Endothelial cell of umbilical vein (primary cell): Measurements from ENCODE around the gene ZP1.

Experiments used
- EZH2 ChIP-seq: IDR thresholded peaks from 2 replicates; pipeline ENCODE4 v1.6.1; 2012; ENCODE audit warnings: borderline replicate concordance, low read depth, mild to moderate bottlenecking, moderate library complexity, low read length, inconsistent platforms; ENCODE audit not compliant: severe bottlenecking
- GATA2 ChIP-seq: IDR thresholded peaks from 2 replicates; pipeline ENCODE4 v1.7.0; 2011; ENCODE audit warnings: low read depth, mild to moderate bottlenecking, moderate library complexity, mixed read lengths, low read length; ENCODE audit not compliant: insufficient read length, insufficient read depth
- JUN ChIP-seq: IDR thresholded peaks from 2 replicates; pipeline ENCODE4 v1.6.1; 2011; ENCODE audit warnings: borderline replicate concordance, low read depth; ENCODE audit not compliant: insufficient read length, insufficient read depth
- MYC ChIP-seq: IDR thresholded peaks from one replicate; pipeline ENCODE4 v1.6.1; 2011; ENCODE audit warnings: mild to moderate bottlenecking, low read depth, low read length
- POLR2A ChIP-seq: IDR thresholded peaks from 2 replicates; pipeline ENCODE4 v1.6.1; 2012; ENCODE audit warnings: low read depth, mild to moderate bottlenecking, control low read depth, low read length
- POLR2AphosphoS5 ChIP-seq: IDR thresholded peaks from 2 replicates; pipeline ENCODE4 v1.6.1; 2012; ENCODE audit warnings: low read depth, mild to moderate bottlenecking, control low read depth, low read length, moderate library complexity; ENCODE audit not compliant: insufficient read depth
- TF ChIP-seq, protein P1 (sequence below), 2 donors: IDR thresholded peaks; 1 replicate in 1 of 2; 2 replicates in 1 of 2; pipeline ENCODE4 v1.5.1; 2011; ENCODE audit warnings: low read length in 2 of 2, mild to moderate bottlenecking in 2 of 2, moderate library complexity in 2 of 2, control low read depth in 1 of 2, inconsistent platforms in 1 of 2, low read depth in 1 of 2; ENCODE audit not compliant: insufficient read depth in 1 of 2; ENCODE audit errors: extremely low read depth in 1 of 2
- TF ChIP-seq, protein P2 (sequence below): IDR thresholded peaks from 2 replicates; pipeline ENCODE4 v1.6.1; 2011; ENCODE audit not compliant: insufficient read depth, insufficient read length

DNA sequence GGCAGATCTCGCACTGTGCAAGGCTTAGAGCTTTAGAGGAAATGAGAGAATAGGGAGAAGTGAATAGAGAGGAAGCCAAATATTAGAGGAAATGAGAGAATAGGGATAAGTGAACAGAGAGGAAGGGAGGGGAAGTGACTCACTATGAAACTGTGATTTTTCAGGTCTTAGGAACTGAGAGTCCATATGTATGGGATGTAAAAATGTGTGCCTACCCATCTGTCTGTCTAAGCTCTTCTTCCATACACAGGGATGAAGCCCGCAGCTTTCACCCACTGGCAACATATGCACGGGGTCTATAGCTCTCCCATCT is 31.9 kb upstream of the ZP1 start:
- peak; percentile 66 for TF ChIP-seq POLR2A
- TF ChIP-seq, protein P1, sequence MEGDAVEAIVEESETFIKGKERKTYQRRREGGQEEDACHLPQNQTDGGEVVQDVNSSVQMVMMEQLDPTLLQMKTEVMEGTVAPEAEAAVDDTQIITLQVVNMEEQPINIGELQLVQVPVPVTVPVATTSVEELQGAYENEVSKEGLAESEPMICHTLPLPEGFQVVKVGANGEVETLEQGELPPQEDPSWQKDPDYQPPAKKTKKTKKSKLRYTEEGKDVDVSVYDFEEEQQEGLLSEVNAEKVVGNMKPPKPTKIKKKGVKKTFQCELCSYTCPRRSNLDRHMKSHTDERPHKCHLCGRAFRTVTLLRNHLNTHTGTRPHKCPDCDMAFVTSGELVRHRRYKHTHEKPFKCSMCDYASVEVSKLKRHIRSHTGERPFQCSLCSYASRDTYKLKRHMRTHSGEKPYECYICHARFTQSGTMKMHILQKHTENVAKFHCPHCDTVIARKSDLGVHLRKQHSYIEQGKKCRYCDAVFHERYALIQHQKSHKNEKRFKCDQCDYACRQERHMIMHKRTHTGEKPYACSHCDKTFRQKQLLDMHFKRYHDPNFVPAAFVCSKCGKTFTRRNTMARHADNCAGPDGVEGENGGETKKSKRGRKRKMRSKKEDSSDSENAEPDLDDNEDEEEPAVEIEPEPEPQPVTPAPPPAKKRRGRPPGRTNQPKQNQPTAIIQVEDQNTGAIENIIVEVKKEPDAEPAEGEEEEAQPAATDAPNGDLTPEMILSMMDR (IDR thresholded peaks at IDR 0.05; ENCODE audit: extremely low read depth in 1 of 2, insufficient read depth in 1 of 2, low read depth in 1 of 2, low read length in 2 of 2) = no peak
- peak; percentile 74 for TF ChIP-seq POLR2AphosphoS5
- TF ChIP-seq EZH2 = no peak
- peak; percentile 92 for TF ChIP-seq JUN
- no peak for TF ChIP-seq MYC
- TF ChIP-seq GATA2 = no peak
- TF ChIP-seq, protein P2, sequence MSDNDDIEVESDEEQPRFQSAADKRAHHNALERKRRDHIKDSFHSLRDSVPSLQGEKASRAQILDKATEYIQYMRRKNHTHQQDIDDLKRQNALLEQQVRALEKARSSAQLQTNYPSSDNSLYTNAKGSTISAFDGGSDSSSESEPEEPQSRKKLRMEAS = no peak
